A549 (cell line): ENCODE data around the gene ZNF248.

Experiments
- CBX8 ChIP-seq: fragments of 200-600 bp; sonication (generic); IDR thresholded peaks from 2 replicates; pipeline ENCODE4 v1.6.1; 2016
- CEBPB ChIP-seq, 2 experiments: fragments of >200 bp in 1 of 2; sonication (Bioruptor Twin) in 1 of 2; formaldehyde crosslinking in 1 of 2; IDR thresholded peaks; 2 replicates each; pipeline ENCODE4 v1.6.1; 2012 to 2016
- CTCF ChIP-seq: fragments of >200 bp; sonication (Bioruptor Twin); formaldehyde crosslinking; IDR thresholded peaks from 3 replicates; pipeline ENCODE4 v1.5.1; 2016
- EP300 ChIP-seq, 2 experiments: fragments of >200 bp; sonication (Bioruptor Twin); formaldehyde crosslinking; IDR thresholded peaks; 2 replicates in 1 of 2; 3 replicates in 1 of 2; pipeline ENCODE4 v1.6.1; 2016 to 2017
- FOSL2 ChIP-seq, 2 experiments: fragments of 450-650 bp in 1 of 2; fragments of >200 bp in 1 of 2; sonication (Bioruptor Twin) in 1 of 2; formaldehyde crosslinking; IDR thresholded peaks; 2 replicates each; pipeline versions ENCODE4 v1.5.0 to v1.6.1; 2016 to 2020; ENCODE audit warnings: mild to moderate bottlenecking in 1 of 2, moderate library complexity in 1 of 2
- HDAC2 ChIP-seq: fragments of 200-600 bp; sonication (generic); IDR thresholded peaks from 2 replicates; pipeline ENCODE4 v1.6.1; 2016
- HEYL ChIP-seq: fragments of 250-450 bp; sonication (Bioruptor Pico); IDR thresholded peaks from 2 replicates; pipeline ENCODE4 v1.8.0; 2021; ENCODE audit warnings: mild to moderate bottlenecking, moderate library complexity
- MYC ChIP-seq: IDR thresholded peaks from 2 replicates; pipeline ENCODE4 v1.6.1; 2012; ENCODE audit warnings: mild to moderate bottlenecking, inconsistent platforms, low read length, improper control_type of control experiment, borderline replicate concordance
- POLR2A ChIP-seq: IDR thresholded peaks from 2 replicates; pipeline ENCODE4 v1.6.1; 2012; ENCODE audit warnings: mild to moderate bottlenecking, low read length
- TF ChIP-seq, protein P1 (sequence below): IDR thresholded peaks from 2 replicates; pipeline ENCODE4 v1.6.1; 2012

GRCh38 chr10:37775612-37776011 is 81.8 kb downstream of the ZNF248 start:
- TF ChIP-seq HEYL (CRISPR knock-in tag) (no peak), CTCF (no peak), EP300 (IDR thresholded peaks at IDR 0.05) (no peak), FOSL2 (IDR thresholded peaks at IDR 0.05) (no peak), FOSL2 (CRISPR knock-in tag; IDR thresholded peaks at IDR 0.05) (no peak), POLR2A (no peak), CBX8 (no peak), CEBPB (IDR thresholded peaks at IDR 0.05) (no peak), MYC (no peak), HDAC2 (no peak)
- TF ChIP-seq, protein P1, sequence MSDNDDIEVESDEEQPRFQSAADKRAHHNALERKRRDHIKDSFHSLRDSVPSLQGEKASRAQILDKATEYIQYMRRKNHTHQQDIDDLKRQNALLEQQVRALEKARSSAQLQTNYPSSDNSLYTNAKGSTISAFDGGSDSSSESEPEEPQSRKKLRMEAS, result no peak
